ENCODE results near the gene SRGAP1.

SRGAP1 gene

GRCh38 chr12:64091186-64091585 lies 246.7 kb downstream of the SRGAP1 start:
- no peaks in the 10 kb centered on the region for H3K36me3 ChIP-seq (ENCODE audit: control insufficient read depth, insufficient read depth, low read length)
- no peaks in the 10 kb centered on the region for H3K9me3 ChIP-seq (ENCODE audit: control insufficient read depth, low read length)
- H3K9ac ChIP-seq (ENCODE audit: low read length) = no peak overlapping the region
- peaks cover 22% of the 10 kb centered on the region for H3K4me1 ChIP-seq (ENCODE audit: control insufficient read depth, insufficient read depth, low read length)
- H3K27me3 ChIP-seq (ENCODE audit: control insufficient read depth, insufficient read depth, low read length) = no peaks in the 10 kb centered on the region
- H3K4me3 ChIP-seq (ENCODE audit: low read length) = no peak overlapping the region

GRCh38 chr12:64092507-64093196 lies 248.2 kb downstream of the SRGAP1 start:
- Histone ChIP-seq H3K27me3 (ENCODE audit: control insufficient read depth, insufficient read depth, low read length) (no peaks in the 10 kb centered on the region), H3K4me3 (ENCODE audit: low read length) (no peak overlapping the region), H3K9ac (ENCODE audit: low read length) (no peak overlapping the region), H3K9me3 (ENCODE audit: control insufficient read depth, low read length) (no peaks in the 10 kb centered on the region), H3K4me1 (ENCODE audit: control insufficient read depth, insufficient read depth, low read length) (peaks cover 19% of the 10 kb centered on the region), H3K36me3 (ENCODE audit: control insufficient read depth, insufficient read depth, low read length) (no peaks in the 10 kb centered on the region)

GRCh38 chr12:64093689-64094088 lies 249.2 kb downstream of the SRGAP1 start:
- Histone ChIP-seq H3K4me3 (ENCODE audit: low read length) (no peak overlapping the region), H3K9ac (ENCODE audit: low read length) (no peak overlapping the region), H3K36me3 (ENCODE audit: control insufficient read depth, insufficient read depth, low read length) (no peaks in the 10 kb centered on the region), H3K4me1 (ENCODE audit: control insufficient read depth, insufficient read depth, low read length) (peaks cover 11% of the 10 kb centered on the region), H3K27me3 (ENCODE audit: control insufficient read depth, insufficient read depth, low read length) (no peaks in the 10 kb centered on the region), H3K9me3 (ENCODE audit: control insufficient read depth, low read length) (no peaks in the 10 kb centered on the region)

GRCh38 chr12:64097366-64098105 lies 253.0 kb downstream of the SRGAP1 start:
- no peak overlapping the region for H3K4me3 ChIP-seq (ENCODE audit: low read length)
- H3K36me3 ChIP-seq (ENCODE audit: control insufficient read depth, insufficient read depth, low read length) = no peaks in the 10 kb centered on the region
- H3K9ac ChIP-seq (ENCODE audit: low read length) = no peak overlapping the region
- no peaks in the 10 kb centered on the region for H3K4me1 ChIP-seq (ENCODE audit: control insufficient read depth, insufficient read depth, low read length)
- H3K9me3 ChIP-seq (ENCODE audit: control insufficient read depth, low read length) = no peaks in the 10 kb centered on the region
- no peaks in the 10 kb centered on the region for H3K27me3 ChIP-seq (ENCODE audit: control insufficient read depth, insufficient read depth, low read length)

GRCh38 chr12:64098709-64099354 lies 254.3 kb downstream of the SRGAP1 start:
- Histone ChIP-seq H3K9me3 (ENCODE audit: control insufficient read depth, low read length) (no peaks in the 10 kb centered on the region), H3K36me3 (ENCODE audit: control insufficient read depth, insufficient read depth, low read length) (no peaks in the 10 kb centered on the region), H3K9ac (ENCODE audit: low read length) (no peak overlapping the region), H3K4me1 (ENCODE audit: control insufficient read depth, insufficient read depth, low read length) (no peaks in the 10 kb centered on the region), H3K4me3 (ENCODE audit: low read length) (no peak overlapping the region), H3K27me3 (ENCODE audit: control insufficient read depth, insufficient read depth, low read length) (no peaks in the 10 kb centered on the region)

- Histone ChIP-seq H3K36me3 (ENCODE audit: control insufficient read depth, insufficient read depth, low read length) (no peaks in the 10 kb centered on the region), H3K4me1 (ENCODE audit: control insufficient read depth, insufficient read depth, low read length) (no peaks in the 10 kb centered on the region), H3K9me3 (ENCODE audit: control insufficient read depth, low read length) (no peaks in the 10 kb centered on the region), H3K27me3 (ENCODE audit: control insufficient read depth, insufficient read depth, low read length) (no peaks in the 10 kb centered on the region), H3K9ac (ENCODE audit: low read length) (no peak overlapping the region), H3K4me3 (ENCODE audit: low read length) (no peak overlapping the region)
Measured at GRCh38 chr12:64099397-64099796, 254.9 kb downstream of the SRGAP1 start.

GRCh38 chr12:64102339-64102738 lies 257.8 kb downstream of the SRGAP1 start:
- H3K4me3 ChIP-seq (ENCODE audit: low read length) = no peak overlapping the region
- no peaks in the 10 kb centered on the region for H3K9me3 ChIP-seq (ENCODE audit: control insufficient read depth, low read length)
- H3K4me1 ChIP-seq (ENCODE audit: control insufficient read depth, insufficient read depth, low read length) = no peaks in the 10 kb centered on the region
- H3K36me3 ChIP-seq (ENCODE audit: control insufficient read depth, insufficient read depth, low read length) = no peaks in the 10 kb centered on the region
- H3K27me3 ChIP-seq (ENCODE audit: control insufficient read depth, insufficient read depth, low read length) = no peaks in the 10 kb centered on the region
- no peak overlapping the region for H3K9ac ChIP-seq (ENCODE audit: low read length)

- no peak overlapping the region for H3K4me3 ChIP-seq (ENCODE audit: low read length)
- H3K9me3 ChIP-seq (ENCODE audit: control insufficient read depth, low read length) = no peaks in the 10 kb centered on the region
- no peaks in the 10 kb centered on the region for H3K27me3 ChIP-seq (ENCODE audit: control insufficient read depth, insufficient read depth, low read length)
- no peaks in the 10 kb centered on the region for H3K36me3 ChIP-seq (ENCODE audit: control insufficient read depth, insufficient read depth, low read length)
- H3K4me1 ChIP-seq (ENCODE audit: control insufficient read depth, insufficient read depth, low read length) = no peaks in the 10 kb centered on the region
- H3K9ac ChIP-seq (ENCODE audit: low read length) = no peak overlapping the region
Measured at GRCh38 chr12:64103825-64104740, 259.6 kb downstream of the SRGAP1 start.

GRCh38 chr12:64105026-64105425 lies 260.5 kb downstream of the SRGAP1 start:
- no peaks in the 10 kb centered on the region for H3K9me3 ChIP-seq (ENCODE audit: control insufficient read depth, low read length)
- no peaks in the 10 kb centered on the region for H3K4me1 ChIP-seq (ENCODE audit: control insufficient read depth, insufficient read depth, low read length)
- H3K27me3 ChIP-seq (ENCODE audit: control insufficient read depth, insufficient read depth, low read length) = no peaks in the 10 kb centered on the region
- H3K4me3 ChIP-seq (ENCODE audit: low read length) = no peak overlapping the region
- no peaks in the 10 kb centered on the region for H3K36me3 ChIP-seq (ENCODE audit: control insufficient read depth, insufficient read depth, low read length)
- H3K9ac ChIP-seq (ENCODE audit: low read length) = no peak overlapping the region

GRCh38 chr12:64107776-64108175 lies 263.3 kb downstream of the SRGAP1 start:
- H3K27me3 ChIP-seq (ENCODE audit: control insufficient read depth, insufficient read depth, low read length) = no peaks in the 10 kb centered on the region
- no peaks in the 10 kb centered on the region for H3K9me3 ChIP-seq (ENCODE audit: control insufficient read depth, low read length)
- no peak overlapping the region for H3K9ac ChIP-seq (ENCODE audit: low read length)
- no peaks in the 10 kb centered on the region for H3K4me1 ChIP-seq (ENCODE audit: control insufficient read depth, insufficient read depth, low read length)
- no peak overlapping the region for H3K4me3 ChIP-seq (ENCODE audit: low read length)
- H3K36me3 ChIP-seq (ENCODE audit: control insufficient read depth, insufficient read depth, low read length) = no peaks in the 10 kb centered on the region

- Histone ChIP-seq H3K9ac (ENCODE audit: low read length) (no peak overlapping the region), H3K9me3 (ENCODE audit: control insufficient read depth, low read length) (no peaks in the 10 kb centered on the region), H3K4me3 (ENCODE audit: low read length) (no peak overlapping the region), H3K4me1 (ENCODE audit: control insufficient read depth, insufficient read depth, low read length) (no peaks in the 10 kb centered on the region), H3K36me3 (ENCODE audit: control insufficient read depth, insufficient read depth, low read length) (no peaks in the 10 kb centered on the region), H3K27me3 (ENCODE audit: control insufficient read depth, insufficient read depth, low read length) (no peaks in the 10 kb centered on the region)
Measured at GRCh38 chr12:64109706-64110105, 265.2 kb downstream of the SRGAP1 start.

Data from mucosa of stomach (tissue), 1 donor.